Neural cell (in vitro differentiated cells): ENCODE measurements around the gene PRR16. TPM values are rescaled to one million over a fixed set of nuclear protein-coding genes. Genes with fewer than 3 reads are reported as not detected.

Experiments used
- H2AFZ ChIP-seq: fragments of 200-600, 300-800 bp; sonication (generic), shearing (Covaris generic); 2 replicates; pipeline ENCODE4 v1.6.0; 2014; ENCODE audit warnings: low read depth, mild to moderate bottlenecking, antibody characterized with exemption, low read length, moderate library complexity
- H3F3A ChIP-seq: fragments of 200-600 bp; shearing (Covaris generic); 2 replicates; pipeline ENCODE4 v1.6.1; 2016; ENCODE audit warnings: mild to moderate bottlenecking, moderate library complexity, mixed read lengths, antibody characterized with exemption, low read length; ENCODE audit not compliant: insufficient read depth, poor library complexity, severe bottlenecking
- H3K27ac ChIP-seq: fragments of 200-600, 300-800 bp; sonication (generic), shearing (Covaris generic); 2 replicates; pipeline ENCODE4 v1.5.1; 2014; ENCODE audit warnings: mild to moderate bottlenecking, low read length, moderate library complexity
- H3K27me3 ChIP-seq: fragments of 300-800, 200-600 bp; sonication (generic), shearing (Covaris generic); 2 replicates; pipeline ENCODE4 v1.6.0; 2014; ENCODE audit warnings: mild to moderate bottlenecking, low read depth, low read length, moderate library complexity; ENCODE audit not compliant: insufficient read depth
- H3K36me3 ChIP-seq: fragments of 300-800, 200-600 bp; sonication (generic), shearing (Covaris generic); 2 replicates; pipeline ENCODE4 v1.5.1; 2014; ENCODE audit warnings: mild to moderate bottlenecking, antibody characterized with exemption, low read length, moderate library complexity; ENCODE audit not compliant: insufficient read depth
- H3K4me2 ChIP-seq: fragments of 300-800, 200-600 bp; sonication (generic), shearing (Covaris generic); 2 replicates; pipeline ENCODE4 v1.6.0; 2014; ENCODE audit warnings: mild to moderate bottlenecking, low read length
- H3K4me3 ChIP-seq: fragments of 300-800, 200-600 bp; sonication (generic), shearing (Covaris generic); 2 replicates; pipeline ENCODE4 v1.5.1; 2014; ENCODE audit warnings: mild to moderate bottlenecking, low read length, moderate library complexity
- H3K79me2 ChIP-seq: fragments of 200-600 bp; shearing (Covaris generic); replicated peaks from 2 replicates; pipeline ENCODE4 v1.6.0; 2014; ENCODE audit warnings: mild to moderate bottlenecking, low read length, moderate library complexity; ENCODE audit not compliant: insufficient read depth
- H3K9ac ChIP-seq: fragments of 300-800, 200-600 bp; sonication (generic), shearing (Covaris generic); 2 replicates; pipeline ENCODE4 v1.6.1; 2016; ENCODE audit warnings: mild to moderate bottlenecking, low read length, mixed read lengths
- H3K9me2 ChIP-seq: fragments of 200-600 bp; shearing (Covaris generic); 2 replicates; pipeline ENCODE4 v1.6.1; 2016; ENCODE audit warnings: mild to moderate bottlenecking, low read length, mixed read lengths; ENCODE audit not compliant: insufficient read depth
- H3K9me3 ChIP-seq: fragments of 200-600, 300-800 bp; sonication (generic), shearing (Covaris generic); 2 replicates; pipeline ENCODE4 v1.6.1; 2016; ENCODE audit warnings: mild to moderate bottlenecking, mixed run types, low read length, moderate library complexity, mixed read lengths
- H4K20me1 ChIP-seq: fragments of 200-600 bp; shearing (Covaris generic); 2 replicates; pipeline ENCODE4 v1.6.1; 2016; ENCODE audit warnings: mild to moderate bottlenecking, mixed run types; ENCODE audit not compliant: insufficient read depth
- EP300 ChIP-seq: fragments of 450-650 bp; conservative IDR thresholded peaks from 2 replicates; pipeline ENCODE4 v1.6.1; 2014; ENCODE audit warnings: antibody characterized with exemption, mild to moderate bottlenecking, moderate library complexity; ENCODE audit not compliant: poor library complexity, severe bottlenecking
- EZH2 ChIP-seq: fragments of 200-600, 300-800 bp; shearing (Covaris generic), sonication (generic); IDR thresholded peaks from 2 replicates; pipeline ENCODE4 v1.6.1; 2014; ENCODE audit warnings: antibody characterized with exemption, low read length, borderline replicate concordance, mild to moderate bottlenecking; ENCODE audit not compliant: insufficient read depth, poor library complexity, severe bottlenecking
- MXI1 ChIP-seq: fragments of 450-650 bp; conservative IDR thresholded peaks from 2 replicates; pipeline ENCODE4 v1.6.1; 2014; ENCODE audit warnings: antibody characterized with exemption, mild to moderate bottlenecking; ENCODE audit not compliant: poor library complexity, severe bottlenecking
- POLR2AphosphoS5 ChIP-seq: IDR thresholded peaks from 2 replicates; pipeline ENCODE4 v1.6.1; 2012
- RAD21 ChIP-seq: fragments of 450-650 bp; conservative IDR thresholded peaks from 2 replicates; pipeline ENCODE4 v1.6.1; 2014; ENCODE audit warnings: antibody characterized with exemption, mild to moderate bottlenecking, moderate library complexity
- SMC3 ChIP-seq: fragments of 450-650 bp; conservative IDR thresholded peaks from 2 replicates; pipeline ENCODE4 v1.6.1; 2014; ENCODE audit warnings: antibody characterized with exemption, mild to moderate bottlenecking, moderate library complexity; ENCODE audit not compliant: poor library complexity
- TAF1 ChIP-seq: IDR thresholded peaks from 2 replicates; pipeline ENCODE4 v1.6.1; 2012; ENCODE audit warnings: low read depth
- polyA plus RNA-seq: library from polyadenylated mRNA; depleted of rRNA; stranded (reverse); fragments of >200 nt; gene quantifications from 2 replicates; pipeline ENCODE4 v1.2.3, GENCODE V29; 2014
- TF ChIP-seq, protein P1 (sequence below): fragments of 450-650 bp; IDR thresholded peaks from 2 replicates; pipeline ENCODE4 v1.5.1; 2014; ENCODE audit warnings: antibody characterized with exemption, mild to moderate bottlenecking, moderate library complexity; ENCODE audit not compliant: poor library complexity, severe bottlenecking
- TF ChIP-seq, protein P2 (sequence below): IDR thresholded peaks from 2 replicates; pipeline ENCODE4 v1.6.1; 2012; ENCODE audit warnings: borderline replicate concordance

Gene PRR16
- polyA plus RNA-seq, 1 donor from 2014 or later, result 1.7 TPM

GRCh38 chr5:120435129-120435528, 29.0 kb upstream of the PRR16 start:
- H3K36me3 ChIP-seq, result no peaks in the 10 kb centered on the region
- no peaks in the 10 kb centered on the region for H3F3A ChIP-seq
- H3K9me2 ChIP-seq, result no peaks in the 10 kb centered on the region
- H3K9ac ChIP-seq, result no peak overlapping the region
- no peaks in the 10 kb centered on the region for H4K20me1 ChIP-seq
- TF ChIP-seq EZH2 (no peak), RAD21 (no peak), EP300 (no peak), TAF1 (no peak), MXI1 (no peak), POLR2AphosphoS5 (no peak), SMC3 (no peak)
- TF ChIP-seq, protein P1, sequence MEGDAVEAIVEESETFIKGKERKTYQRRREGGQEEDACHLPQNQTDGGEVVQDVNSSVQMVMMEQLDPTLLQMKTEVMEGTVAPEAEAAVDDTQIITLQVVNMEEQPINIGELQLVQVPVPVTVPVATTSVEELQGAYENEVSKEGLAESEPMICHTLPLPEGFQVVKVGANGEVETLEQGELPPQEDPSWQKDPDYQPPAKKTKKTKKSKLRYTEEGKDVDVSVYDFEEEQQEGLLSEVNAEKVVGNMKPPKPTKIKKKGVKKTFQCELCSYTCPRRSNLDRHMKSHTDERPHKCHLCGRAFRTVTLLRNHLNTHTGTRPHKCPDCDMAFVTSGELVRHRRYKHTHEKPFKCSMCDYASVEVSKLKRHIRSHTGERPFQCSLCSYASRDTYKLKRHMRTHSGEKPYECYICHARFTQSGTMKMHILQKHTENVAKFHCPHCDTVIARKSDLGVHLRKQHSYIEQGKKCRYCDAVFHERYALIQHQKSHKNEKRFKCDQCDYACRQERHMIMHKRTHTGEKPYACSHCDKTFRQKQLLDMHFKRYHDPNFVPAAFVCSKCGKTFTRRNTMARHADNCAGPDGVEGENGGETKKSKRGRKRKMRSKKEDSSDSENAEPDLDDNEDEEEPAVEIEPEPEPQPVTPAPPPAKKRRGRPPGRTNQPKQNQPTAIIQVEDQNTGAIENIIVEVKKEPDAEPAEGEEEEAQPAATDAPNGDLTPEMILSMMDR, result no peak
- TF ChIP-seq, protein P2, sequence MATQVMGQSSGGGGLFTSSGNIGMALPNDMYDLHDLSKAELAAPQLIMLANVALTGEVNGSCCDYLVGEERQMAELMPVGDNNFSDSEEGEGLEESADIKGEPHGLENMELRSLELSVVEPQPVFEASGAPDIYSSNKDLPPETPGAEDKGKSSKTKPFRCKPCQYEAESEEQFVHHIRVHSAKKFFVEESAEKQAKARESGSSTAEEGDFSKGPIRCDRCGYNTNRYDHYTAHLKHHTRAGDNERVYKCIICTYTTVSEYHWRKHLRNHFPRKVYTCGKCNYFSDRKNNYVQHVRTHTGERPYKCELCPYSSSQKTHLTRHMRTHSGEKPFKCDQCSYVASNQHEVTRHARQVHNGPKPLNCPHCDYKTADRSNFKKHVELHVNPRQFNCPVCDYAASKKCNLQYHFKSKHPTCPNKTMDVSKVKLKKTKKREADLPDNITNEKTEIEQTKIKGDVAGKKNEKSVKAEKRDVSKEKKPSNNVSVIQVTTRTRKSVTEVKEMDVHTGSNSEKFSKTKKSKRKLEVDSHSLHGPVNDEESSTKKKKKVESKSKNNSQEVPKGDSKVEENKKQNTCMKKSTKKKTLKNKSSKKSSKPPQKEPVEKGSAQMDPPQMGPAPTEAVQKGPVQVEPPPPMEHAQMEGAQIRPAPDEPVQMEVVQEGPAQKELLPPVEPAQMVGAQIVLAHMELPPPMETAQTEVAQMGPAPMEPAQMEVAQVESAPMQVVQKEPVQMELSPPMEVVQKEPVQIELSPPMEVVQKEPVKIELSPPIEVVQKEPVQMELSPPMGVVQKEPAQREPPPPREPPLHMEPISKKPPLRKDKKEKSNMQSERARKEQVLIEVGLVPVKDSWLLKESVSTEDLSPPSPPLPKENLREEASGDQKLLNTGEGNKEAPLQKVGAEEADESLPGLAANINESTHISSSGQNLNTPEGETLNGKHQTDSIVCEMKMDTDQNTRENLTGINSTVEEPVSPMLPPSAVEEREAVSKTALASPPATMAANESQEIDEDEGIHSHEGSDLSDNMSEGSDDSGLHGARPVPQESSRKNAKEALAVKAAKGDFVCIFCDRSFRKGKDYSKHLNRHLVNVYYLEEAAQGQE, result no peak
- H3K4me2 ChIP-seq, result no peak overlapping the region
- no peak overlapping the region for H3K4me3 ChIP-seq
- H3K79me2 ChIP-seq, result no peaks in the 10 kb centered on the region
- no peaks in the 10 kb centered on the region for H3K9me3 ChIP-seq
- H3K27ac ChIP-seq, result no peak overlapping the region
- no peaks in the 10 kb centered on the region for H3K27me3 ChIP-seq
- H2AFZ ChIP-seq, result no peak overlapping the region

DNA sequence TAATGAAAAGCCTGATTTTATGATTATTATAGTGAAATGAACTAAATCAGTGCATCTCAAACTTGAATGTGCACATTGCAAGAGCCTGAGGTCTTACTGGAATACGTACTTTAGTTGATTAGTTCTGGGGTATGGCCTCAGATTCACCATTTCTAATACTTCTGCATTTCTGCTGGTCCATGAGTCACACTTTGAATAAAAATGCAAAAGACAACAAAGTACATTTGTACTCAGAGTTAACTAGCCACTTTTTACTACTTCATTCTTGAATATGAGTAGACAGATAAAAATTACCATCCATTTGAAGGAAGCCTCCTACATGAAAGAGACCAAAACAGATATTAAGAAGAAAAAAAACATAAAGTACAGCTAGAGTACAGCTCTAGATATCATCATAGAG, 27.1 kb upstream of the PRR16 start:
- Histone ChIP-seq H2AFZ (no peak overlapping the region), H3K4me3 (no peak overlapping the region), H3F3A (no peaks in the 10 kb centered on the region), H3K4me2 (no peak overlapping the region), H3K36me3 (no peaks in the 10 kb centered on the region), H3K9me3 (no peaks in the 10 kb centered on the region), H3K9ac (no peak overlapping the region), H3K27me3 (no peaks in the 10 kb centered on the region), H3K27ac (no peak overlapping the region), H3K9me2 (no peaks in the 10 kb centered on the region), H3K79me2 (no peaks in the 10 kb centered on the region), H4K20me1 (no peaks in the 10 kb centered on the region)
- no peak for TF ChIP-seq MXI1
- TF ChIP-seq SMC3, result no peak
- no peak for TF ChIP-seq POLR2AphosphoS5
- TF ChIP-seq, protein P2, result no peak
- no peak for TF ChIP-seq EZH2
- no peak for TF ChIP-seq RAD21
- no peak for TF ChIP-seq TAF1
- TF ChIP-seq, protein P1, result no peak
- TF ChIP-seq EP300, result no peak
